ENCODE results near the gene CCDC61.

GRCh38 chr19:45998834-45999233 lies 3.6 kb downstream of the CCDC61 start:
- TF ChIP-seq CTCF (IDR thresholded peaks at IDR 0.05; ENCODE audit: borderline replicate concordance, extremely low read depth, low read length, poor library complexity, severe bottlenecking) (no peak), EZH2 (IDR thresholded peaks at IDR 0.05; ENCODE audit: borderline replicate concordance, low read depth, low read length, severe bottlenecking) (no peak)
